H7 (cell line): Measurements from ENCODE around the gene IL20RB. TPM values are rescaled to one million over a fixed set of nuclear protein-coding genes. Genes with fewer than 3 reads are reported as not detected.
"Not testable (repeated sequence)": the region's sequence is repeated elsewhere in the genome, so short reads cannot be mapped to it uniquely, and the experiment has no call there.

Experiments
- DNase-seq: peaks from one replicate; pipeline ENCODE4 v3.0.0; 2012
- H3K27me3 ChIP-seq: 2 replicates; pipeline ENCODE4 v1.6.0; 2011; ENCODE audit warnings: mild to moderate bottlenecking, low read length; ENCODE audit not compliant: control insufficient read depth, insufficient read depth
- H3K36me3 ChIP-seq: replicated peaks from 2 replicates; pipeline ENCODE4 v1.5.1; 2011; ENCODE audit warnings: low read length; ENCODE audit not compliant: control insufficient read depth, insufficient read depth
- H3K4me3 ChIP-seq: 2 replicates; pipeline ENCODE4 v1.5.1; 2011; ENCODE audit warnings: low read depth, mild to moderate bottlenecking, control low read depth, low read length, moderate library complexity; ENCODE audit not compliant: insufficient read depth
- total RNA-seq: library from RNA; depleted of rRNA; stranded (reverse); fragments of >200 nt; shearing (Covaris generic); gene quantifications from 2 replicates; pipeline ENCODE4 v1.2.3, GENCODE V29; 2014

IL20RB gene
- total RNA-seq, 1 experiment from 2014 or later: 3.2 TPM

DNA sequence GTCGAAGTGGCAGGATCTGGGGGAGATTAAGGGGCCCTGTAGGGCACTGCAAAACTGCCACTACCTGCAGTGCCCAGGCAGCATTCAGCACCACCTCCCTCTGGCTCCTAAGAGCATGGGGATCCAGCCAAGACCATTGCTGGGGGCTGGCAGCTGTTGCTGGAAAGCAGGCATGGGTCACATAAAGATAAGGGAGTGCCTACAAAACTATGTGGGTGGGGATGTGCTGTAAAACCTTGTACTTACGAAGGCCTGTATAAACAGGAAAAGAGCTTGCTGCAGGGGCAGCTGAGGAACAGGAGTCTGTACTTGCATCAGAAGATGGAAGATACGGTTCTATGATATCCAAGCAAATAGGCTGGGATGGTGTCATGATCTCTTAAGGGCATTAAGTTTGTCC, 27.1 kb downstream of the IL20RB start:
- no peak for DNase-seq
- H3K4me3 ChIP-seq: no peak overlapping the region
- no peaks in the 10 kb centered on the region for H3K27me3 ChIP-seq
- H3K36me3 ChIP-seq: no peaks in the 10 kb centered on the region

DNA sequence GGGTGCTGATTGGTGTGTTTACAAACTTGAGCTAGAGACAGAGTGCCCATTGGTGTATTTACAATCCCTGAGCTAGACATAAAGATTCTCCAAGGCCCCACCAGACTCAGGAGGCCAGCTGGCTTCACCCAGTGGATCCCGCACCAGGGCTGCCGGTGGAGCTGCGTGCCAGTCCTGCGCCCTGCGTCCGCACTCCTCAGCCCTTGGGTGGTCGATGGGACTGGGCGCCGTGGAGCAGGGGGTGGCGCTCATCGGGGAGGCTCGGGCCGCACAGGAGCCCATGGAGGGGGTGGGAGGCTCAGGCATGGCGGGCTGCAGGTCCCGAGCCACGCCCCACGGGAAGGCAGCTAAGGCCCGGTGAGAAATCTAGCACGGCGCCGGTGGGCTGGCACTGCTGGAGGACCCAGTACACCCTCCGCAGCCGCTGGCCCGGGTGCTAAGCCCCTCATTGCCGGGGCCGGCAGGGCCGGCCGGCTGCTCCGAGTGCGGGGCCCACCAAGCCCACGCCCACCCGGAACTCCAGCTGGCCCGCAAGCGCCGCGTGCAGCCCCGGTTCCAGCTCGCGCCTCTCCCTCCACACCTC, 29.7 kb downstream of the IL20RB start:
- not testable (repeated sequence) for H3K27me3 ChIP-seq, DNase-seq, H3K36me3 ChIP-seq, H3K4me3 ChIP-seq

DNA sequence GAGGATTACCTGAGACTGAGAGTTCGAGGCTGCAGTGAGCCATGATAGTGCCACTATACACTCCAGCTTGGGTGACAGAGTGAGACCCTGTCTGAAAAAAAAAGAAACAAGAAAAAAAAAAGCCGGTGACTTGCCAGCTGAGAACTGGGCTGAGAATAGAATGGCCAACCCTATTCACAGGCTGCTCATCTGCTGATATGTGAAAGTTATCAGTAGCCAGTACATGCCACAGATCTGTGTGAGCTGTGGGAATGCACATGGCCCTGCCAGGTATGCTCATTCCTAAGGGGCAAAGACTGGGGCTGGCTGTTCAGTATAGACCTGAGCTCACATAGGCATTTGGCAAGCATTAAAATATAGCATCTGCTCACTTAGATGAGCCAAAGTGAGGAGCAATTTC, 30.9 kb downstream of the IL20RB start:
- no peaks in the 10 kb centered on the region for H3K36me3 ChIP-seq
- no peak for DNase-seq
- no peaks in the 10 kb centered on the region for H3K27me3 ChIP-seq
- no peak overlapping the region for H3K4me3 ChIP-seq

DNA sequence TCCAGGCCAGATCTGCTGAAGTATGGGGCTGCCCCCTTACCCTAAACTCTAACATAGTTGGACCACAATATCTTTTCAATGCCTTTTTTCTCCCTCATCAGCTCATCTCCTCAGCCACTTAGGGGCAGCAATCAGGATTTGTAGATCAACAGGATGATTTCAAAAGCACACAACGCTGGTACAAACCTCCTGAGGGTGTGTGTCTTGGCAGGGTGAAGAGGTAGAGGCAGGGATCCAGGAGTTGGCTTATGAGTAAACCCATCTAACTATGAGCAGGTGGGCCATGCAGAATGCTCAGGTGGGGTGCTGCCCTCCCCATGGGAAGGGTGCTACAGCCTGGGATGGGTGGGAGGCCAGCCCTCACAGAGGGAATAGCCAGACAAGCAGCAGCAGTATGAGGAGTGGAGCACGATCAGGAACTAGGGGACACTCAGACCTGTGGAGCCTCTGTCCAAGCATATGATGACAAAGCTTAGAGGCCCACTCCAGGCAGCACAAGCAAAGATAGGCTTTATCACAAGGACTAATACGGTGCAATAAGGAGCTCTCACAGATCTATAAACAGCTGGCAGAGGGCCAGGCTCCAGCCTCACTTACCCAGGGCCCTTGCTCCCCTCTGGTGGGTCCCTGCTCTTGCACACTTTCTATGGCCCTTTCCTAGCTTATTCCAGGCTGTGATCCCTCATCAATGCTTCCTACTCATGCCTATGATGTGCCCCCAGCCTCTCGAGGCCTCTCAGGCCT, 32.2 kb downstream of the IL20RB start:
- DNase-seq: no peak
- no peaks in the 10 kb centered on the region for H3K27me3 ChIP-seq
- H3K4me3 ChIP-seq: no peak overlapping the region
- H3K36me3 ChIP-seq: no peaks in the 10 kb centered on the region

DNA sequence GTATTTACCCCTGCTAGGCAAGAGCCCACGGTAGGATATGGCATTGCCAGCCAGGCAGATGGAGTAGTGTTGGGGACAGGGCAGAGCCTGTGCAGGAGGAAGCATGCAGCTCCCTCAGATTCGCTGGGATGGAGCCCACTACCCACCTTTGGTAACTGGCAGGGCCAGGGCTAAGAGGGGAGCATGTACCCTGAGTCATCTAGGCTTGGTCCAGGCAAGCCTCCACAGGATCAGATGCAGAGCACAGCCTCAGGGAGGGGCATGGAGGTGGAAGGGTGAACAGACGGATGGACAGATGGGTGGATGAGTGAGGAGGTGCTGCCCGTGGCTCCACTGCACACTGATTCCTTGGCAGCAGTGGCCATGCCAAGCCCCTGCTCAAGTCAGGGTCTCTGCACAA, 33.0 kb downstream of the IL20RB start:
- no peaks in the 10 kb centered on the region for H3K36me3 ChIP-seq
- H3K4me3 ChIP-seq: no peak overlapping the region
- no peaks in the 10 kb centered on the region for H3K27me3 ChIP-seq
- DNase-seq: no peak

DNA sequence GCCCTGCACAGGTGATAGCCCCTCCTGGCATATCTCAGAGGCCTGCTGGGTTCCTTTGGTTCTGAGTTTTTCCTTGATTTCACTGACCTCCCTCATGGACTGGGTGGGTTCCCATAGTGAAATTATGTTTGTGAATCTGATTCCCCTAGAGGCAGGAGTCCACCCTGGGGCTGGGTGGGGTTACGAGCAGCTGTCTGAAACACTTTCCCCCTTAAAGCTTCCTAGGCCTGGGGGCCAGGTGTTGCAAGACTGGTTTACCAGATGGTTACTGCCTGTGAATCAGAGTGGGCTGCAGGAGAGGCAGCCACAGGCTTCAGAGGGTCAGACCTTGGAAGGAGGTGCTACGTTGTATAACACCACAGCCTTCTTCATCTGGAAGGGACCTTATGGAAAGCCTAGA, 34.3 kb downstream of the IL20RB start:
- no peaks in the 10 kb centered on the region for H3K27me3 ChIP-seq
- no peak overlapping the region for H3K4me3 ChIP-seq
- no peak for DNase-seq
- no peaks in the 10 kb centered on the region for H3K36me3 ChIP-seq

DNA sequence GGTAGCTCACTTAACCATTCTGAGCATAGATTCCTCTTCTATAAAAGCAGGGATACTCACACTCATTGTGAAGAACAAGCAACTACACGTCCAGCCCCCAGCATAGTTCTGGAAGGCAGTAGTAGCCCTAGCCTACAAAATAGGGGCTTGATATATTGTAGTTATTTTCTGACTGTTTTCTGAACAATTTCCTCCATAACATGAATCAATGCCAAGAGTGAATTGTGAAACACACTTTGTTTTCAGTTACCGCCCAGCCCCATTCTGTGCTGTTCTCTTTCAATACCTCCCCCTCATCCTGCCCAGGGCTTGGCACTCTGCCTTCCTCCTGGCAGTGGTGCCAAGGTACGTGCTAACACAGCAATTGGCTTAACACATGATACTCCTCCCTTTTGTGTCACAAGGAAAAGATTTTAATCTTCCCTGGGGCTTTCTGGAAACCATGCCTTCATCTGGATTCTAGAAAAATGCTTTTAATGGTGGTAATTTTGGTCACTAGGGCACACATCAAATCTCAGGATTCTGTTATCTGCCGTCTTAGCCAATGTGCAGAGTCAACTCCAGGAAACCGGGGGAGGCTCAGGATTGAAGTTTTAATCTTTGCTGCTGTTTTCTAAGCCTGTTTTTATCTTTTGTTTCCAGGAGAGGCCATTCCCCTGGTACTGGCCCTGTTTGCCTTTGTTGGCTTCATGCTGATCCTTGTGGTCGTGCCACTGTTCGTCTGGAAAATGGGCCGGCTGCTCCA, 37.2 kb downstream of the IL20RB start:
- H3K36me3 ChIP-seq: no peaks in the 10 kb centered on the region
- H3K27me3 ChIP-seq: no peaks in the 10 kb centered on the region
- H3K4me3 ChIP-seq: no peak overlapping the region
- no peak for DNase-seq

DNA sequence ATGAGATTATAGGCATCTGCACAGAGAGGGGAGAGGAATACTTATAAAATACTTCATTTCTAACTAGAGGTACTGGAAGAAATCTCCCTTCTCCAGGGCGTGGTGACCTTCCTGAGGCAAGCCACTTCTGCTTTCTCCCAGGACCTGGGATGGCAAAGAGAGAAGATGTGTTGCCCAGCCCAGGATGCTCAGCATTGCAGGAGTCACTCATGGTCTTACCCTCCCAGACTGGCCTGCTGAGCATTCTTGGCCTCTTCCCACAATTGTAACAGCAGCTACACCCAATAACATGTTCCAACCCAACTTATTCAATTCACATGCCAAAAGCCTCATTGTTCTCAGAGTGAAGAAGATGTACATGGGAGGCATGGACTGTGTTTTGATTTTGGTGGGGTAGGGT, 37.9 kb downstream of the IL20RB start:
- DNase-seq: no peak
- Histone ChIP-seq H3K4me3 (no peak overlapping the region), H3K27me3 (no peaks in the 10 kb centered on the region), H3K36me3 (no peaks in the 10 kb centered on the region)

DNA sequence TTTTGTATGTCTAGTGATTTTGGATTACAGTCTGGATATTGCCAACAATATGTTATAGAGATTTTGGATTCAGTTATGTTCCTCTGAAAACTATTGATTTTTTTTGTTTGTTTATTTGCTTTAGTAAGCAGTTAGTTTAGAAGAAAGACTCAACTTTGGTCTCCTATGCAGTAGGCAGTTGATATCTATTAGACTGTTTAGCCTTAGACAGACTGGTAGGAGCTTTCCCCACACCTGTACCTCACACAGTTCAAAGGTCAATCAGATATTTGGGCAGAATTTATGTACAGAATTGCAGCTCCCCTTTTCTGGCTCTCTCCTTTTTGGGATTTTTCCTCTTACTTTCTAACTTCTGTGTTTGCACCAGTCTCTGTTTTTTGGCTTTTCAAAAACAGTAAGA, 42.3 kb downstream of the IL20RB start:
- no peak for DNase-seq
- Histone ChIP-seq H3K27me3 (no peaks in the 10 kb centered on the region), H3K4me3 (no peak overlapping the region), H3K36me3 (no peaks in the 10 kb centered on the region)

DNA sequence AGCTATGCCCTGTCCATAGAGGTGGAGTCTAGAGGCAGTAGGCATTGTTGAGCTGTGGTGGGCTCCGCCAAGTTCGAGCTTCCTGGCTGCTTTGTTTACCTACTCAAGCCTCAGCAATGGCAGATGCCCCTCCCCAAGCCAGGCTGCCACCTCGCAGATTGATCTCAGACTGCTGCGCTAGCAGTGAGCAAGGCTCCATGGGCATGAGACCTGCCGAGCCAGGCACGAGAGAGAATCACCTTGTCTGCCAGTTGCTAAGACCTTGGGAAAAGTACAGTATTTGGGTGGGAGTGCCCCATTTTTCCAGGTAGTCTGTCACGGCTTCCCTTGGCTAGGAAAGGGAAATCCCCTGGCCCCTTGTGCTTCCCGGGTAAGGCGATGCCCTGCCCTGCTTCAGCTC, 49.6 kb downstream of the IL20RB start:
- DNase-seq, H3K27me3 ChIP-seq, H3K36me3 ChIP-seq, H3K4me3 ChIP-seq: not testable (repeated sequence)

DNA sequence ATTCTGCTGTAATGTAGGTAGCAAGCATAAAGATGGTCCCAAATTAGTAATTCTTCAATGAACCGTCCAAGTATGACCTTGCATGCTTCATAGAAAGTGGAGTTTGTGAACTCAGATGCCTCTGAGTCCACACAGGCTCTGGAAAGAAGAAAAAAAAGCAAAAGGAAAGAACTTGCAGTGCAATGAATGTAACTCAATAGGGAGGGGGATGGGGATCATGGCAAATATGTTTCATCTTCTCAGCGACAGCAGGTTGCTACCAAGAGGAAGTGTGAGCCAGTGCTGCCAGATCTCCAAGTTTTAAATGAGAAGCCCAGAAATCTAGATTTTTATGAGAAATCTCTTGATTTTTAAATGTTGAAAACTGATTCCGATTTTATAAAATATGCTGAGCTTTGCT, 50.3 kb downstream of the IL20RB start:
- Histone ChIP-seq H3K36me3 (no peaks in the 10 kb centered on the region), H3K27me3 (no peaks in the 10 kb centered on the region), H3K4me3 (no peak overlapping the region)
- DNase-seq: no peak

DNA sequence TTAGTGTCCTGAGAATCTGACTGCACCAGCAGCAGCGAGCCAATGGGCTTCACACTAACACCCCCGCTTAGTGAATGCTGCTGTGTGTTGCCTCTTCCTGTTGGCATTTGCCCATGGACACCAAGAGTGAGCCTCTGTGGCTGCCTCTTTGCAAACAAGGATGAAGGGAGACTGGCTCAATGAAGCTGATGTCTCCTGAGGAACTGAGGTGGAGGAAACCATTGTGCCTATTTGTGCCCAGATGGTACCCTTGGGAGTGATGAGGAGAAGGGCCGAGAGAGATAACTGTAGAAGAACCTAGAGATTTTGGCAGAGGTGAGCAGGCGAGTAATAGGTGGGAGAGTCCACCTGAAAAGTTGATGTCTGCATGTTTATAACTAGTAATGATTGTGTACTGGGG, 51.2 kb downstream of the IL20RB start:
- DNase-seq: no peak
- H3K27me3 ChIP-seq: no peaks in the 10 kb centered on the region

DNA sequence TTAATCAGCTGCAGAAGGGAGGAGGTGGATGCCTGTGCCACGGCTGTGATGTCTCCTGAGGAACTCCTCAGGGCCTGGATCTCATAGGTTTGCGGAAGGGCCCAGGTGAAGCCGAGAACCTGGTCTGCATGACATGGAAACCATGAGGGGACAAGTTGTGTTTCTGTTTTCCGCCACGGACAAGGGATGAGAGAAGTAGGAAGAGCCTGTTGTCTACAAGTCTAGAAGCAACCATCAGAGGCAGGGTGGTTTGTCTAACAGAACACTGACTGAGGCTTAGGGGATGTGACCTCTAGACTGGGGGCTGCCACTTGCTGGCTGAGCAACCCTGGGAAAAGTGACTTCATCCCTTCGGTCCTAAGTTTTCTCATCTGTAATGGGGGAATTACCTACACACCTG, 52.4 kb downstream of the IL20RB start:
- no peak for DNase-seq
- Histone ChIP-seq H3K36me3 (no peaks in the 10 kb centered on the region), H3K4me3 (no peak overlapping the region), H3K27me3 (no peaks in the 10 kb centered on the region)

More for the DNA sequence above, 51.2 kb downstream of the IL20RB start:
- no peaks in the 10 kb centered on the region for H3K36me3 ChIP-seq
- H3K4me3 ChIP-seq: no peak overlapping the region

DNA sequence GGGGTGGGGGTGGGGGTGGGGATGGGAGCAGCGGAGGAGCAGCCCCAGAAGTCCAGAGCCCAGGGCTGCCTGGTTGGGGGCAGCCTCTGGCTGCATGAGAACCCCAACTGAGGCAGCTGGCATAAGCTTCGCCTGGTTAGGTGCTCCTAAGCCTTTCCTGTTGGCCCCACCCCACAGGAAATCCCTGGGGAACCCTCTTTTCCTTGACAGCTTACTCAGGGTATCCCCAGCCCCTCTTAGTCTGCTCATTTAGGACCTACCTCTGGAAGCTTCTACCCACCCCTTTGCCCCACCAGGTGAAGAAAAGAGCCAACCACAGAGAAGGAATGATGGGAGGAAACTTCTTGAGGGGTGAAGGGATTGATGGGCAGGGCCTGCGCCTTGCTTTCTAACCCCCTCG, 53.4 kb downstream of the IL20RB start:
- no peak for DNase-seq
- no peaks in the 10 kb centered on the region for H3K36me3 ChIP-seq
- no peaks in the 10 kb centered on the region for H3K27me3 ChIP-seq
- no peak overlapping the region for H3K4me3 ChIP-seq

DNA sequence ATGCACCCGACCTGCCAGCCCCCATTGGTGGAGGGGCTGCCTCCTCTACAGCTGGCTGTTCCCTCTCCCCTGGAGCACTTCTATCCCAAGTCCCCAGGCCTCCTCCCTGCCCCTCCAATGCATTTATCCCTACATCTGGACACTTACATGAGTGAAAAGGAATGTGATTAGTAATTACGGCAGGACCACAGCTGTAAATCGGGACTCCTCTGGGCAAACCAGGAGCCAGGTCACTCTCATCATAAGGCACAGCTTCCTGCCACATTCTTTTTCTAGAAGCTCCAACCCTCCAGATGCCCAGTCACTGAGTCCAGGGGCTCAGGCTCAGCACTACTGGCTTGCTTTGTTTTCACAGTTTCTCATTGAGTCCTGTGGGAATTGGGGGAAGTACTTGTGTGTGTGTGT, 54.3 kb downstream of the IL20RB start:
- no peak for DNase-seq
- H3K4me3 ChIP-seq: no peak overlapping the region
- H3K27me3 ChIP-seq: no peaks in the 10 kb centered on the region
- no peaks in the 10 kb centered on the region for H3K36me3 ChIP-seq
